Hematopoietic multipotent progenitor cell treated with erythropoietin and hydrocortisone succinate and interleukin-3 and kit ligand, for 8 days (in vitro differentiated cells): ENCODE results near the gene SEPTIN3.

Experiments
- DNase-seq: peaks from one replicate; pipeline ENCODE4 v3.0.0-alpha.2; 2015

The SEPTIN3 gene, protein sequence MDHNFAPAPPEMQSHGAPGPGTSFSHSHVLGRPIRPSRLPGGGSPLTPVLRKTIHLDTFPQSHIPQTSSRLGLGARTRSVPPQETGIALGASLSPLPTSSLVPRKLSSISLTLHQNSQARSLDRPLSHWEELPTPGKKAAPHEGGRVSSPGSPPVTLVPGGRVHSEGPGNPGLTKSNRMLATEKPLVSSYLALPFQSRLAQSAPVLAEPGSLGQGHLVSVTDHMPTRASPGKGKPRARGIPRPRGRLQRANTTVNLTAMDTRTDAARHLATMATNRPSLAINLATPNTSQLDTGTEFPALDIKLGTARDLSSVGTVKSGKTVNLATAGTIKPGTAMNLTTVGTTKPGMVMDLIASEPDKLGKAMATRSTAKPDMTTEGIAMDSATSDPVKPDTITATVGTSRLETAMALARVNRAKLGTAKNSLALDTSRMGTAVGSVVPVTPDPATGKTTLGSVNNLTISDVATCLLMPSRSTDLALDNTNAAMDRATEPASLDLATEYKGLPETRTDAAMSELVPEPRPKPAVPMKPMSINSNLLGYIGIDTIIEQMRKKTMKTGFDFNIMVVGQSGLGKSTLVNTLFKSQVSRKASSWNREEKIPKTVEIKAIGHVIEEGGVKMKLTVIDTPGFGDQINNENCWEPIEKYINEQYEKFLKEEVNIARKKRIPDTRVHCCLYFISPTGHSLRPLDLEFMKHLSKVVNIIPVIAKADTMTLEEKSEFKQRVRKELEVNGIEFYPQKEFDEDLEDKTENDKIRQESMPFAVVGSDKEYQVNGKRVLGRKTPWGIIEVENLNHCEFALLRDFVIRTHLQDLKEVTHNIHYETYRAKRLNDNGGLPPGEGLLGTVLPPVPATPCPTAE

DNA sequence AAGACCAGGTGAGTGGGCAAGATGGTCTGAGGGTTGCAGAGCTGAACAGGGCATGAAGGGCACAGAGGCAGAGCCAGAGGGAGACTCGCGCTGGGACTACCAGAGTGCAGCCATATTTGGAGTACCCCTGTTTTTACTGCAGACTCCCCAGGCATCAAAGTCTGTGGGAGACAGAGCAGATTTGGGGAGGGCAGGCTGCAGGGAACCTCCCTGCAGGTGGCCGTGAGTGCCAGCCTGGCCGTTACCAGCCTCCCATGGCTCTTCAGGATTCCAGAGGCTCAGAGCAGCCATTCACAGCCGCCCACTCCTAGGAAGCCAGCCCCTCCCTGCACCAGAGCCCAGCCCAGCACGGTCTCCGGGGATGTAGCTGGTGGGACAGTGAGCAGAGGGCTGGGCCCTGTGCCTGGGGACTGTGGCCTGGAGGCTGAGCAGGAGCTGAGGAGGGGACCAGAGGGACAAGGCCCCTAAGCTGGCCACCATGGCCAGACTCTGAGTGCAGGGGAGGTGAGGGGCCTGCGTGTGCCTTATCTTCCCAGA is at the start of gene SEPTIN3:
TSS of gene SEPTIN3 (plus strand) at position 334 of the 537 bp plus-strand sequence. CDS start 2,050 bp downstream, outside the sequence.
- DNase-seq: no peak

DNA sequence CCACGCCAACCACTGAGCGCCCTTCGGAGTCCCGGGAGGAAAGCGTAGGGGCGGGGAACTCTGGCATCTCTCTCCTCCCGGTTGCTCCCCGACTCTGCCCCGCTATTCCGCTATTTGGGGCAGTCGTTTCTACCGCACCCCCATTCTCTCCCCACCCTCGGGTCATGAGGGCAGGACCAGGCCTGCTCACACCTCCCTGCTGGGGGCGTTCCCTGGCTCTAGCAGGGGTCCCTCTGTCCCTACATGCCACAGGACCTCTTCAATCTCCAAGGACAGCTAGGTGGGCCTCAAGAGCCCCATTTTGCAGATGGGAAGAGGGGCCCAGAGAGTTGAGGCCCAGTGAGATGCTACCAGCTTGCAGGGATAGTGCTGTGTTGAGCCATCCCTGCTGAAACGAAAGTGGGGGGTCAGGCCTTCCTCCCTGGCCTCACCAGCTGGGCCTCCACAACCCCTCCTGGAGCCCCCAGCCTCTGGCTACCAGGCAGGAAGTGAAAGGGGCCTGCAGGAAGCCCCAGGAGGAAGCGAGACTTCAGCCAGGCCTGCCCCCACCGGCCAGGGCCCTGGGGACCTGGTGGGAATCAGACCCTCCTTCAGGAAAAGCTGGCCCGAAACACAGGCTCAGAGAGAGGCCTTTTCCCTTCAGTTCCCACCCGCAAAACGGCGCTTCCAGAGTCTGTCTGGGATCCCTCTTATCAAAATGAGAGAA is 48.8 kb upstream of the SEPTIN3 start:
- no peak for DNase-seq

DNA sequence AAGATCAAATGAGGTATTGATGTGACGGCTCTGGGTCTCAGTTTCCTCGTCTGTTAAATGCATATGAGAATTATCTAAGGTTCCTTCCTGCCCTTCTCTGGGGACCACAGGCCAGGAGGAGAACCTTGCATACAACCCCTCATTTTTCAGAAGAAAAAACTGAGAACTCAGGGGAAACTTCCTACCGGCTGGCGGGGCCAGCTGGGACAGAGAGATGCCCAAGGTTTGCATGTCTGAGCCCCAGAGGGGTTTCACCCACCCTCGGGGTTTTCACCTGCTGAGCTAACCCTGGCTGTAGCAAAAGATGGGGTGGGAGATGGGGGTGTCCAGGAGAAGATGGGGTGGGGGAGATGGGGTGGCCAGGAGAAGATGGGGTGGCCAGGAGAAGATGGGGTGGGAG is 46.9 kb upstream of the SEPTIN3 start:
- no peak for DNase-seq

DNA sequence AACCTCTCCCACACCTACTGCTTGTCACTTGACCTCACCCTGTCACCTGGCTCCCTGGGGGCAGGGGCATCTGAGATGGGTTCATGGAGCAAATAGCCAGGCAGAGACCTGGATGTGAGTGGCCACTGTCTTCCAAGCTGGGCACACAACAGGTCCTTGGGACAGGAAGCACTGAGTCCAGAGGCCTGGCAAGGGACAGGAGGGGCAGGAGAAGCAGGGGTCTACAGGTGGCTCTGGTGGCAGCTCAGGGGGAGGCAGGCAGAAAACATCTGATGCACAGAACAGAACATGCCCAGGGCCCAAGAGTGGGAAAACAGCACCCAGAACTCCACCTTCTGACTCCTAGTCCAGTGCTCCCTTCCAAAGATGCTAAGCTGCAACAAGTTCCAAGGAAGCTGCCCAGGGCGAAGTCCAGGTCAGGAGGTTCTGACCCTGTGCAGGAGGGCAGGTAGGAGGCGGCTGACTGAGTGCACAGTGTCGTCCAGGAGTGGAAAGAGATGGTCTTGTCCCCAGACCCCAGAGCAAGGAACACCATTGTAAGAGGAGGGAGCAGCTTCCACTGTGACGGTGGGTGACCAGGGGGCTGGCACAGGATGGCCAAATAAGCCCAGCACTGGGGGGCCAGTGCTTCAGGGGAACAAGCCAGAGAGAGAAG is 46.2 kb upstream of the SEPTIN3 start:
- no peak for DNase-seq

DNA sequence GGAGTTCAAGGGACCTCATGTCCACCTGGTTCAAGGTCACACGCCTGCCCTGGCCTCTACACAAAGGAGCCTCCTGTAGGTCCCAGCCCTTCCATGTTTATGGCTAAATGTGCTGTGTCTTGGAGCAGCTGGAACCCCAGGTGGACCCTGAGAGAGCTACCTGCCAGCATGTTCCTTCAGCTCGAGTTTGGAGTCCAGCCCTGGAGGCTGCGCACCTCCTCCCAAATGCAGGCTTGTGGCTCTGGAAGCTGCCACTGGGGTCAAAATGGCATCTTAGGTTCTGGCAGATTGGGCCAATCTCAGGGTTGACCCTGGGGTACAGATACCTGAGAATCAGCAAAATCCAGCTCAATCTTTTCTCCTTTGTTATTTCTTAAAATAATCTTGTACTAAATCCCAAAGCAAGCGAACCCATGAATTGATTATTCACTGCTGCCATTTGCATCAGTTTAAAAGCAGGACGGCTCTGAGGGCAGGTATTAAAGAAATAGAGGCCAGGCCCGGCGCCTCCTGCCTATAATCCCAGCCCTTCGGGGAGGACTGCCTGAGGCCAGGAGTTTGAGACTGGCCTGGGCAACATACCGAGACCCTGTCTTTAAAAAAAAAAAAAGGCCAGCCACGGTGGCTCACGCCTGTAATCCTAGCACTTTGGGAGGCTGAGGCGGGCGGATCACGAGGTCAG is 45.5 kb upstream of the SEPTIN3 start:
- DNase-seq: no peak

DNA sequence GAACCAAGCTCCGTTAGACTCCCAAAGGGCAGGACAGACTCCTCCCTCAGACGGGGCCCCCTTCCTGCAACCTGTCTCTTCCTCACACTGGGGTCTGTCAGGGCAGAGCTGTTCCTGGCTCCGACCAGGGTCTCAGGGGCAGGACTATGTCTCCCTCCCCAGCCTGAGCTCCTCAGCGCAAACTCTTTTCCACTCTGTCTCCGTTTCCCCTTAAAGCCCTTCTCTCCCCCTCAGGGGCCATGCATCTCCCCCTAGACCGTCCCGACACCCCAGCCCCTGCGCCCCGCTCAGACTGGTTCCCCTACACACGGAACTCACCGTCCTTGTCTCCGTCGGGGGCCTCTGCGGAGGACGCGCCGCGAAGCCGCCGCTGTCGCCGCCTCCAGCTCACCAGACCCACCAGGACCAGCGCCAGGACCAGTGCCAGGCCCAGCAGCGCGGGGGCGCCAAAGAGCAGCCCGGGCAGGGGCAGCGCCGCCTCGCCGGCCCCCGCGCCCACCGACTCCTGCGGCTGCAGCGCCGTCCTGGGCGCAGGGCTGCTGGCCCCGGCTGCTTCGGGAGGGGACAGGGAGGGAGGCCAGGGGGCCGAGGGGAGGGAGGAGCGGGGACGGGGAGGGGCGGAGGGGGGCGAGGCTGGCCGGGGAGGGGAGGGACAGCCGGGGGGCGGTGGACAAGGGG is 43.3 kb upstream of the SEPTIN3 start:
- DNase-seq: peak; percentile 56

DNA sequence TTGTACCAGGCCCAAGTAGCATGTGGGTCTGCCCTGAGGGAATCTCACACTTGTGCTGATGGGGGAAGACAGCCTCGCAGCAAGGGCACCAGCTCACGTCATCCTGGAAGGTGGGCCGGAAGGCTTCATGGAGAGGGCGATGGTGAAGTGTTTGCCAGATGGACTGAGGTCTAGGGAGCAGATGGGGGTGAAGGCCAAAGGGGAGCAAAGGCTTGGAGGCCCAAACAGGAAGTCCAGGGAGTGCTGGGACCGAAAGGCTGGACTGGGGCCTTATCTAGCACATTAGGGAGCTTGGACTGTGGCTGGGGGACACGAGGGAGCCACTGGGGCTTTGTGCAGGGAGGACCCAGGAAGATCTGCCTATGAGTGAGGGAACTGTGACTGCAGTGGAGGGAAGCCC is 41.4 kb upstream of the SEPTIN3 start:
- DNase-seq: no peak

DNA sequence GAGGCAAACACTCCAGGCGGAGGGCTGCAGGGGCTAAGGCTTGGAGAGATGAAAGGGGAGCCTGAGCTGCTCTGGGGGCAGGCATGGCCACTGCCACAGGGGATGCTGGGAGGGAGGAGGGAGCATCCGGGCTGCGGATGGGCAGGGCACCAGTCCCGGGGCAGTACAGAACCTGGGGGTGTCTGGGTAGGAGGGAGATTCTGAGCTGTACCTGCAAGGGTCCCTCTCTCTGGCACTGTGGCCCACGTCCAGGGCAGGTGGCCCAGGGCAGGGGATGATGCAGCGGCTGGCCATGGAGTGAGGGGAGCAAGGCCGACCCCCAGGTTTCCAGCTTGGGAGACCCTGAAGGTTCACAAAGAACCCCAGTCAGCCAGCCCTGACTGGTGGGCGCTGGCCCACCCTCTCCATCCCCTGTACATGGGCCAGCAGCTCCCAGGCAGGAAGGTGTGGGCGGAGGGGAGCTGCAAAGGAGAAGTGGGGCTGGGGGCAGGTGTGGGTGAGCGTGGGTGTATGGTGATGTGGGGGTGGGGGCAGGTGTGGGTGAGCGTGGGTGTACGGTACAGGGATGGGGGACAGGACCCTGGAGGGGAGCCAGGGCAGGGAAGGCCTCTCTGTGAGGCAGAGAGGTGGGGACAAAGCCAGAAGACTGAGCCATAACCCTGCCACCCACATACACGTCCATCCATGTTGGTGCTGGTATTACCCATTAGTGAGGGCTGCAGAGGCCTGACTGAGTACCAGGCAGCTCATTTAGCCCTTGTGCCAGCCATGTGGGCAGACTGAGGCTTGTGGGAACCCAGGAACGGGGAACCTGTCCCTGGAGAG is 40.4 kb upstream of the SEPTIN3 start:
- DNase-seq: no peak

DNA sequence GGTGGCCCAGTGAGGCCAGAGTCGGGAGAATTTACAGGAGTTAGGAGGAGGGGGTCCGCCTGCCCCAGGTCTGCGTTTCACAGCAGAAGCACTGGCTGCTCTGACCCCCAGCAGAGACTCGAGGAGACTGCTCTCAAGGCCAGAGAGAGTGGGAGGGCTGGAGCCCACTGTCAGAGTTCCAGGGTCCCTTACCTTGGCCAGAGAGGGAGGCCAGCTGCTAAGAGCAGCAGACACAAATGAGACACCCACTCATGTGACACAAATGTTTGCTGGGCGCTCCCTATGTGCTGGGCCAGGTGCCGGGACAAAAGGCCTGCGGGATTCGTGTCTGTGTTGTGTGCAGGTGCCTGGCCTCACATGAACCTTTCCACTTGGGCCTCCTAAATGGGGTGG is 39.8 kb upstream of the SEPTIN3 start:
- no peak for DNase-seq

DNA sequence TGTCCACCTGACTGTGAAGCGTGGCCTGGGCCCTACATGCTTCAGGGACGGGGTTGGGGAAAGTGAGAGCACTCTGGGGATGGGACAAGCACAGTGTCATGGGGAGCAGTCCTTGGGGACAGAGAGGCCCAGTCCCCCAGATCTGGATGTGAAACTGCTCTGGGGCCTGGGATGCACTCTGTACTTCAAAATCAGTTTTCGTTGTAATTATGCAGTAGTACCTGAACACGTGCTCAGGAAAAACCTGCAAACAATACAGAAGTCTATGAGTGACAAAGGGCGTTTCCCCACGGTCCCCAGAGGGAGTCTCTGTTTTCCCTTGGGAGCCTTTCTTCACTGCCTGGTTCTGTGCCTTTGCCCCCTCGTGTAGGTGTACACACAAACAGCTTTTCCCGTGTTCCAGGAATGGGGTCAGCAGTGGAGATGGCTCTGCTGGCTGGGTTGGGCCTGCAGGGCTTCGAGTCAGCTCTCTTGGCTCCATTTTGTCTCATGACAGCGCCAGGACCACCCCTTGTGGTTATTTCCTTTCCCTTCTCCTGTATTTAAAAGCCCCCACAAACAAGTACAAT is 37.5 kb upstream of the SEPTIN3 start:
- DNase-seq: no peak

DNA sequence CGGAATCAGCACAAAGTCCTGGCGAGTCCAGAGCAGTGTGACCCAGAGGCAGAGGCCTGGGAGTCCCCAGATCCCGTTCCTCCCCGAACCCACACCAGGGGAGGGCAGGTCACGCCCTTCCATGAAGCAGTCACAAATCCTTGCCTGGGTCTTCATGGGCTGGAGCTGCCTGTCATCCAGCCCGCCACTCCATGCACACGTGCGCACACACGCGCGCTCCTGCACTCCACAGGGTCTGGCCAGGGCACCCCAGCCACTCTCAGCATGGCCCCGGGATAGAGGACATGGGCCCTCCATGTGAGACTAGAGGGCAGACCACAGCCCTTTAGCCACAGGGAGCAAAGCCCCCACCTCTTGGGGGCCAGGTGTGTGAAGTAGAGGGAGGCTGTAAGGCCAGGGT is 36.9 kb upstream of the SEPTIN3 start:
- no peak for DNase-seq

DNA sequence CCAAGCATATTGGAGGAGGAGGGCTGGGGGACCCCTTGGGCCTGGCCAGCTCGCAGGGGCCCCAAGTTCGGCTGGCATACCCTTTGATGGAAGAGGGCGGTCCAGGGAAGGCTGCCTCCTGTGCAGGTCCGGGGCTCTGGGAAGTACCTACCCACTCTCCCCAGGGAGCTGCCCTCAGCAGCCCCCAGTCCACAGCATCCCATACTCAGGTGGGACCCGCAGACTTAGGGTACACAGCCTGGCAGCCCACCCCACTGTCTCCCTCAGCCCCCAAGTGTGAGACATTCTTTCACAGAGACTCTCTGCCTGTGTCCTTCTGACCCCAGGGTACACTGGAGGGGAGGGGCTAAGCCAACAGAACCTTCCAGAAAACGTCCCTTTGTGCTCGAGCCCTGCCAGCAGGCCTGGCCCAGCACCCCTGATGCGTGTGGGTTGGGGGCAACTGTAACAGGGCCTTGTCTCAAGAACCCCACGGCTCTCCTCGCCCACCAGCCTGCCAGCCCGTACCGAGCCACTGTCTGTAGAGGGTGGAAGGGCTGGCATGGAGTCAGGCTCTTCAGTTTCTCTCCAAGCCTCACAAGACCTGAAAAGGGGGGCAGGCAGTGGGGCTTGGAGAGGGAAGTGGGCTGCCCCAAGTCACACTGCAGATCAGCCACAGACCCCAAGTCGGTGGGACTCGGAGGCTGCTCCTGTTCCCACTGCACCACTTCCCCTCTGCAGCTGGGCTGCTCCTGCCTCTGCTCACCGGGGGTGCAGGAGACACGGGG is 35.6 kb upstream of the SEPTIN3 start:
- DNase-seq: no peak

DNA sequence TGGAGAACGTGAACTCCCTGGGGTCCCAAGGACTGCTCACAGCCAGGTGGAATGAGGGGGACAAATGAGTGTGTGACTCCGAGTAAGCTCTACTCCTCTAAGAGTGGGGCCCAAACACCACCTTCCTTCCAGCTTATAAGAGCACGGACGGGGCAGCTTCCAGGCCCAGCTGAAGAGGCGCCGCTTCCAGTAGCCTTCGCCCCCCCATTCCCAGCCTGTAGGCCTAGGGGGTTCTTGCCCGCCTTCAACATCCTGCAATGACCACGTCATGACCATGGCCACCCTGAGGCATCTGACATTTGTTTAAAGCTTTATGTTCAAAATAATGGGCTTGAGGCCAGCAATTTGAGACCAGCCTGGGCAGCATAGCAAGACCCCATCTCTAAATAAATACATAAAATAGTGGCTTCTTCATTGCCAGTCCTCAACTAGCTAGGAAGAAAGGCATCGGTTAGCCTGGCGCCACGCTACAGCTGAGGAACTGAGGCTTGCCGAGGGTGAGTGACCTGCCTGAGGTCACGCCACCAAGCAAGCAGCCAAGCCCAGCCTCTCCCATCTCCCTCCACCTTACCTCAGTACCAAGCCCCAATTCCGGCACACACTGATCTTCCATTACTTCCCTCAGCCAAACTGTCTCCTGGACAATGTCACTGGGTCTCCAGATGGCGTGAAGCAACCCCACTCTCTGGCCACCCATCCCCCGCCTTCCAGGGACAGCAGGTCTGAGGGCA is 34.8 kb upstream of the SEPTIN3 start:
- no peak for DNase-seq

DNA sequence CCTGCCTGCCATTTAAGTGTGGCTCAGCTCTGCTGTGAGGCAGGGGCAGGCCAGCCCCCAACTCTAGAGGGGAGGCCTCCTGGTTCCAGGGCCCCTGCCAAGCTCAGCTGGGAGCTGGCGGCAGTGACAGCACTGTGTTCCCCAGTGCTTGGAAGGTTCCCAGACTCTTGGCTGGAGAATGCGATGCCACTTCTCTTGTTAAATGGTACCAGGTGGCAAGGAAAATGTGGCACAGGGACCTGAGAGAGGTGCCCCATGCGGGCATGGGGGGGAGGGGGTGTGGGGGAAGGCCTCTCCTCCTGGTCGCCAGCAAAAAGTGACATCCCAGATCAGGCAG is 34.3 kb upstream of the SEPTIN3 start:
- no peak for DNase-seq

DNA sequence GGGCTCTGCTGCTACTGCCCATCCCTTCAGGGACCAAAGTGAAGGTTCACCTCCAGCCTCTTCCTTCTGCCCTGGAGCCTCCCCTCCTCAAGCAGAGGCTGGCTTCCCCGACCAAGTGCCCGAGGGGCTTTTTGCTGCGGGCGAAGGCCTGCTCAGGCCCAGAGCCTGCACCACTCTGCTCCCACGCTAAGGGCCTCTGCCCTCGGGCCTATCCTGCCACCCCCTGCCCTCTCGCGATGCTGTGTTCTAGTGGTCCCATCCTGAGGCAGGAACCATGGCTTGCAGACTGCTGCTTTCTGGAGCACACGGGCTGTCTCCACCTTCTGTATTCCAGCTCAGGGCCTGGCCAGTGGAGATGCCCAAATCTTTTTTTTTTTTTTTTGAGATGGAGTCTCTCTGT is 33.7 kb upstream of the SEPTIN3 start:
- no peak for DNase-seq

DNA sequence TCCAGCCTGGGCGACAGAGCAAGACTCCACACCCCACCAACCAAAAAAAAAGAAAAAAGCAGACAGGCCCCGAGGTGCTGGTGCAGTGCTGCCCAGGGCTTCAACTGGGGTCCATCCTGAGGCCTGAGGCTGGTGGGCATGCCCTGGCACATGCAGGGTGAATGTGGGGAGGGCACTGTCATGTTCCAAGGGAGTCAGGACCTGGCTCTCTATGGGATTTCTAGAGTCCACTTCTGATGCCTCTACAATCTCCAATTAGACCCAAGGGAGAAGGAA is 32.4 kb upstream of the SEPTIN3 start:
- no peak for DNase-seq

DNA sequence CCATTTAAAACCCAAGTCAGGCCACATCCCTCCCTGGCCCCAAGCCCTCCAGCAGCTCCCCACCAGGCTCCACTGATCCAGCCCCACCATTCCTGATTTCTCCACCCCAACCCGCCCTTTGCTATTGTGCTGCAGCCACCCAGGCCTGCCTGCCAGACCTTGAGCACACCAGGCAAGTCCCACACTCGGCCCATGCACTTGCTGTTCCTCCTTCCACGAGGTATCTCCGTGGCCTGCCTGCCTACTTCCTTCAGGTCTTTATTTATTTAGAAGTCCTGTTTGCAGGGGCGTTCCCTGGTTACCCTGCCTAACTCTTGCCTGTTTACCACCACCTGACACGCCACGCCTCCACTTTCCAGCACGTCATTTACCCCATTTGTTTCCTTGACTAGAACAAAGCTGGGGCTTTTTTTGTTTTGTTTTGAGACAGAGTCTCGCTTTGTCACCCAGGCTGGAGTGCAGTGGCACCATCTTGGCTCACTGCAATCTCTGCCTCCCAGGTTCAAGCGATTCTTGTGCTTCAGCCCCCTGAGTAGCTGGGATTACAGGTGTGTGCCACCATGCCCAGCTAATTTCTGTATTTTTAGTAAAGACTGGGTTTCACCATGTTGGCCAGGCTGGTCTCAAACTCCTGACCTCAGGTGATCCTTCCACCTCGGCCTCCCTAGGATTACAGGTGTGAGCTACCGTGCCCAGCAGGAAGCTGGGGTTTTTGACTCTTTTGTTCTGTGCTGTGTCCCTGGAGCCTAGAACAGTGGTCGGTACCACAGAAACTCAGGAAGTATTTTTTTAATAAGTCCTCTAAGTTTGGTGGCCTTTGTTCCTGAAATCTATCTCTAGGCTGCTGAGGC is 29.0 kb upstream of the SEPTIN3 start:
- peak; percentile 37 for DNase-seq
